Right lobe of liver (tissue), 4 donors: Measurements from ENCODE around the gene GPRC5C.

Experiments used
- POLR2A ChIP-seq: fragments of 450-650 bp; IDR thresholded peaks from one replicate; pipeline ENCODE4 v1.6.1; 2017; ENCODE audit warnings: antibody characterized with exemption, mild to moderate bottlenecking
- TF ChIP-seq, protein P1 (sequence below), 4 donors: fragments of 200-600 bp in 3 of 4; fragments of 450-650 bp in 1 of 4; IDR thresholded peaks; one replicate each; pipeline versions ENCODE4 v1.5.1 to v1.8.0; 2016 to 2022; ENCODE audit warnings: antibody characterized with exemption in 4 of 4, mild to moderate bottlenecking in 2 of 4
- donor health status: DM: no; HTN: no; CAD: no.
- donor health status: DM: no; HTN: no; CAD: no.
- donor health status: DM: no; HTN: yes; CAD: no.

DNA sequence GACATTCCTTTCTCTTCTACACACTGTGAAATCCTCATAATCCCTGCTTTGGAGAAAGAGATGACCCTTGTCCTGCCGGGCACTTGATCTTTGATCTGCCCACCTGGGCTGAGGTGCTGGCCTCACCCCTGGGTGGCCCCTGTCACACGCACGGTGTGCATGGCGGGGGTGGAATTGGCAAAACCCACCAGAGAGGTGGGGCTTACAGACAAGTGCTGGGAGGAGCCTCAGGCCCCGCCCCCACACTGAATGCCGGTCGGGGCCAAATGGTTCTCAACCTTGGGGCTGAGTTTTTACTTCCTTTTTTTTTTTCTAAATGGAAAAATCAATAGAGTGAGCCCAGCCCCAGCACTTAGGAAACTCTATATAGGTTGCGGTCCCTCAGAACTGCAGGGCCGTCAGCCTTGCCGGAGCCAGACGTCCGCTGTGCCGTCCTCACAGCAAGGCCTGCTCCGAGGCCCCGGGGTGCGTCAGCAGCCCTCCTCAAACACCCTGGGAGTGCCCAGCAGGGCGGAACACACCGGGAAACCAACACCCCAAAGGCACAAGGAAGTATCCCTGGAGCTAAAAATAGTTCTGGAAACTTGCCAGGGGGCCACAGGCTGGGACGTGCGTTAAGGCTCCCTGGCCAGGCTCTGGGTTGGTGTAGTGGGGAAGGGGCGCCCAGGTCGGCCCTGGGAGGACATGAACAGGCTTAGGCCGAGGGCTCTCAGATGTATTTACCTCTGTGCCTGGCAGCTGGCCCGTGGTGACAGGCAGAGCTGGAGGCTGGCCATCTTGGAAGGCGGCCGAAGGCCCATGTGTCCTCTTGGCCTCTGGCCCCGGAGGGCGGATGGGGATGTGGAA is 11.0 kb downstream of the GPRC5C start:
- TF ChIP-seq POLR2A, result peak; percentile 92
- TF ChIP-seq, protein P1, sequence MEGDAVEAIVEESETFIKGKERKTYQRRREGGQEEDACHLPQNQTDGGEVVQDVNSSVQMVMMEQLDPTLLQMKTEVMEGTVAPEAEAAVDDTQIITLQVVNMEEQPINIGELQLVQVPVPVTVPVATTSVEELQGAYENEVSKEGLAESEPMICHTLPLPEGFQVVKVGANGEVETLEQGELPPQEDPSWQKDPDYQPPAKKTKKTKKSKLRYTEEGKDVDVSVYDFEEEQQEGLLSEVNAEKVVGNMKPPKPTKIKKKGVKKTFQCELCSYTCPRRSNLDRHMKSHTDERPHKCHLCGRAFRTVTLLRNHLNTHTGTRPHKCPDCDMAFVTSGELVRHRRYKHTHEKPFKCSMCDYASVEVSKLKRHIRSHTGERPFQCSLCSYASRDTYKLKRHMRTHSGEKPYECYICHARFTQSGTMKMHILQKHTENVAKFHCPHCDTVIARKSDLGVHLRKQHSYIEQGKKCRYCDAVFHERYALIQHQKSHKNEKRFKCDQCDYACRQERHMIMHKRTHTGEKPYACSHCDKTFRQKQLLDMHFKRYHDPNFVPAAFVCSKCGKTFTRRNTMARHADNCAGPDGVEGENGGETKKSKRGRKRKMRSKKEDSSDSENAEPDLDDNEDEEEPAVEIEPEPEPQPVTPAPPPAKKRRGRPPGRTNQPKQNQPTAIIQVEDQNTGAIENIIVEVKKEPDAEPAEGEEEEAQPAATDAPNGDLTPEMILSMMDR (IDR thresholded peaks at IDR 0.05), result no peak
